ENCODE results near the gene TTYH3. TPM values are rescaled to one million over a fixed set of nuclear protein-coding genes. Genes with fewer than 3 reads are reported as not detected.
A peak's percentile ranks its signal among the peaks of the same experiment; 100 is the strongest.

TTYH3 gene
- total and polyA plus RNA-seq, 2 of the 13 experiments (the other 11 are each of a cell fraction or from before 2014, with no cell fraction given), result 26.3 to 50.0 TPM

GRCh38 chr7:2641406-2642393, 9.9 kb downstream of the TTYH3 start (continued):
- TF ChIP-seq THAP7 (CRISPR knock-in tag; IDR thresholded peaks at IDR 0.05), result no peak
- TF ChIP-seq DRAP1 (CRISPR knock-in tag; IDR thresholded peaks at IDR 0.05), result no peak
- TF ChIP-seq ZNF275 (CRISPR knock-in tag; IDR thresholded peaks at IDR 0.05; ENCODE audit: borderline replicate concordance), result no peak
- TF ChIP-seq HDAC1 (CRISPR knock-in tag; IDR thresholded peaks at IDR 0.05), result peak; percentile 67
- TF ChIP-seq TEAD2 (CRISPR knock-in tag; IDR thresholded peaks at IDR 0.05), result no peak
- no peak for TF ChIP-seq MYNN (CRISPR knock-in tag; IDR thresholded peaks at IDR 0.05; ENCODE audit: low read depth)
- peak; percentile 20; the same call in 1 of the 2 replicates for TF ChIP-seq ZNF777 (CRISPR knock-in tag; IDR thresholded peaks at IDR 0.05)
- TF ChIP-seq ETV6 (CRISPR knock-in tag; conservative IDR thresholded peaks at IDR 0.05), result no peak
- TF ChIP-seq HNF1A (IDR thresholded peaks at IDR 0.05; ENCODE audit: low read depth), result no peak
- TF ChIP-seq HNF1A (CRISPR knock-in tag; IDR thresholded peaks at IDR 0.05; ENCODE audit: borderline replicate concordance), result peak; percentile 54; the same call in 1 of the 2 replicates
- no peak for TF ChIP-seq ZNF543 (CRISPR knock-in tag; IDR thresholded peaks at IDR 0.05)
- TF ChIP-seq, protein P1, sequence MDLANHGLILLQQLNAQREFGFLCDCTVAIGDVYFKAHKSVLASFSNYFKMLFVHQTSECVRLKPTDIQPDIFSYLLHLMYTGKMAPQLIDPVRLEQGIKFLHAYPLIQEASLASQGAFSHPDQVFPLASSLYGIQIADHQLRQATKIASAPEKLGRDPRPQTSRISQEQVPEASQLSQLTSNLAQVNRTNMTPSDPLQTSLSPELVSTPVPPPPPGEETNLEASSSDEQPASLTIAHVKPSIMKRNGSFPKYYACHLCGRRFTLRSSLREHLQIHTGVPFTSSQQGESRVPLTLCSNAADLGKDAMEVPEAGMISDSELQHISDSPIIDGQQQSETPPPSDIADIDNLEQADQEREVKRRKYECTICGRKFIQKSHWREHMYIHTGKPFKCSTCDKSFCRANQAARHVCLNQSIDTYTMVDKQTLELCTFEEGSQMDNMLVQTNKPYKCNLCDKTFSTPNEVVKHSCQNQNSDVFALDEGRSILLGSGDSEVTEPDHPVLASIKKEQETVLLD (CRISPR knock-in tag; IDR thresholded peaks at IDR 0.05; ENCODE audit: low read depth), result peak; percentile 64; the same call in 1 of the 2 replicates
- TF ChIP-seq, protein P2, sequence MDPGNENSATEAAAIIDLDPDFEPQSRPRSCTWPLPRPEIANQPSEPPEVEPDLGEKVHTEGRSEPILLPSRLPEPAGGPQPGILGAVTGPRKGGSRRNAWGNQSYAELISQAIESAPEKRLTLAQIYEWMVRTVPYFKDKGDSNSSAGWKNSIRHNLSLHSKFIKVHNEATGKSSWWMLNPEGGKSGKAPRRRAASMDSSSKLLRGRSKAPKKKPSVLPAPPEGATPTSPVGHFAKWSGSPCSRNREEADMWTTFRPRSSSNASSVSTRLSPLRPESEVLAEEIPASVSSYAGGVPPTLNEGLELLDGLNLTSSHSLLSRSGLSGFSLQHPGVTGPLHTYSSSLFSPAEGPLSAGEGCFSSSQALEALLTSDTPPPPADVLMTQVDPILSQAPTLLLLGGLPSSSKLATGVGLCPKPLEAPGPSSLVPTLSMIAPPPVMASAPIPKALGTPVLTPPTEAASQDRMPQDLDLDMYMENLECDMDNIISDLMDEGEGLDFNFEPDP (CRISPR knock-in tag; conservative IDR thresholded peaks at IDR 0.05), result no peak
- no peak for TF ChIP-seq SP4 (CRISPR knock-in tag; IDR thresholded peaks at IDR 0.05)
- TF ChIP-seq TAF15 (IDR thresholded peaks at IDR 0.05; ENCODE audit: low read depth, low read length, poor library complexity, severe bottlenecking), result no peak
- TF ChIP-seq CHD4 (IDR thresholded peaks at IDR 0.05; ENCODE audit: borderline replicate concordance, low read length), result no peak
- TF ChIP-seq ZNF644 (CRISPR knock-in tag; IDR thresholded peaks at IDR 0.05; ENCODE audit: low read depth), result no peak
- no peak for TF ChIP-seq ZNF235 (CRISPR knock-in tag; IDR thresholded peaks at IDR 0.05; ENCODE audit: borderline replicate concordance)
- no peak for TF ChIP-seq GTF3A (CRISPR knock-in tag; conservative IDR thresholded peaks at IDR 0.05)

All from HepG2 (cell line).